Activated CD8-positive, alpha-beta T cell treated with anti-CD3 and anti-CD28 coated beads, Interleukin-2, amount 10 ng/mL, durations not matched to agents 7 days and 5 days (primary cell): ENCODE measurements around the gene ZIC5. TPM values are rescaled to one million over a fixed set of nuclear protein-coding genes. Genes with fewer than 3 reads are reported as not detected.

Experiments
- ATAC-seq: fragments of 150-1000 bp; cut with Tn5 transposase; one replicate; pipeline ENCODE4 v1.10.0; 2021; ENCODE audit warnings: moderate library complexity
- CTCF ChIA-PET: fragments of 350-600 bp; sonication (Branson Sonifier 250); formaldehyde crosslinking; loops from one replicate; lab custom pipeline; 2021; ENCODE audit warnings: antibody characterized with exemption; lab: Charles Lee
- POLR2A ChIA-PET: fragments of 350-600 bp; sonication (Branson Sonifier 250); formaldehyde crosslinking; loops from one replicate; lab custom pipeline; 2021; ENCODE audit warnings: antibody characterized with exemption; lab: Charles Lee
- DNase-seq: peaks from one replicate; pipeline ENCODE4 v3.0.0-alpha.2; 2020
- H3K27ac Mint-ChIP-seq: one replicate; pipeline ENCODE4 v1.8.0; 2021; ENCODE audit warnings: mild to moderate bottlenecking, mixed read lengths
- H3K27me3 Mint-ChIP-seq: one replicate; pipeline ENCODE4 v1.8.0; 2021; ENCODE audit warnings: low read depth, mixed read lengths
- H3K36me3 Mint-ChIP-seq: one replicate; pipeline ENCODE4 v1.8.0; 2021; ENCODE audit warnings: low read depth, mixed read lengths
- H3K4me1 Mint-ChIP-seq: one replicate; pipeline ENCODE4 v1.8.0; 2021; ENCODE audit warnings: low read depth, mixed read lengths
- H3K4me3 Mint-ChIP-seq: one replicate; pipeline ENCODE4 v1.8.0; 2021; ENCODE audit warnings: mild to moderate bottlenecking, mixed read lengths
- H3K9me3 Mint-ChIP-seq: one replicate; pipeline ENCODE4 v1.8.0; 2022; ENCODE audit warnings: mixed read lengths; ENCODE audit not compliant: insufficient read depth
- total RNA-seq, 2 experiments: library from RNA; stranded (reverse); gene quantifications; one replicate each; pipeline ENCODE4 v1.2.3, GENCODE V29; 2021

The ZIC5 gene
- total RNA-seq, result not detected

DNA sequence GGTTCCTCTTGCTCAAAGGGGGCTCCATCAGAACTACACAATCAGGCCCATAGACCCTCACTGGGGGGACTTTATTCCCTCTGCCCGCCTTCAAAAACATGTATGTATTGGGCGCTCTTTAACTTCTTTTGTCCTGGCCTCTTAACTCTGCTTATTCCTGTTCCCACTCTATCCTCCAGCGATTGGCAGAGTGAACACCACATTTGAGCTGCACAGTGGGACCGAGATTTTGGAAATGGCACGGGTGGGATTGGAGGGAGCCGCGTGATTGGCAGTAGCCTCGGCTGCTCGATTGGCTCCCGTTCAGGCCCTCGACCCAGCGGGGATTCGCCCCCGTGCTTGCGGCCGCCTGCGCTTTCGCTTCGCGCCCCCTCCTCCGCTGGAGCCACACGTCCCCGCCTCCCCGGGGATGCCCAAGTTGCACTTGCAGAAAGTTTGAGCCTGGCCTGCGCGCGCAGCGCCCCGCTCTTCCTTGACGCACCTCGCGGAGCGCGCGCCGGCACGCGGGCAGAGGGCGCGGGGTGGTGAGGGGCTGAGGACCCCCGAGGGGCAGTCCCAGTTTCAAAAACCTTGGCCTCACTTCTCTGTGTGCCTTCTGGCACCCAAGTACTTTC is at the start of gene ZIC5:
Gene ZIC5, minus strand, starts transcription at position 192 of the 614 bp plus-strand sequence. Its CDS starts 164 bp downstream, at position 28.
- POLR2A ChIA-PET, result no interaction called here
- H3K27me3 Mint-ChIP-seq, result peaks cover 74% of the 10 kb centered on the region
- peak within 1 kb of the TSS; percentile 39 for H3K4me3 Mint-ChIP-seq
- no peak for ATAC-seq
- peak within 1 kb of the TSS; percentile 62 for H3K27ac Mint-ChIP-seq
- peaks cover 13% of the 10 kb centered on the region for H3K4me1 Mint-ChIP-seq
- peaks cover 4% of the 10 kb centered on the region for H3K9me3 Mint-ChIP-seq
- CTCF ChIA-PET, result no interaction called here
- no peak for DNase-seq
- H3K36me3 Mint-ChIP-seq, result peaks cover 13% of the 10 kb centered on the region

DNA sequence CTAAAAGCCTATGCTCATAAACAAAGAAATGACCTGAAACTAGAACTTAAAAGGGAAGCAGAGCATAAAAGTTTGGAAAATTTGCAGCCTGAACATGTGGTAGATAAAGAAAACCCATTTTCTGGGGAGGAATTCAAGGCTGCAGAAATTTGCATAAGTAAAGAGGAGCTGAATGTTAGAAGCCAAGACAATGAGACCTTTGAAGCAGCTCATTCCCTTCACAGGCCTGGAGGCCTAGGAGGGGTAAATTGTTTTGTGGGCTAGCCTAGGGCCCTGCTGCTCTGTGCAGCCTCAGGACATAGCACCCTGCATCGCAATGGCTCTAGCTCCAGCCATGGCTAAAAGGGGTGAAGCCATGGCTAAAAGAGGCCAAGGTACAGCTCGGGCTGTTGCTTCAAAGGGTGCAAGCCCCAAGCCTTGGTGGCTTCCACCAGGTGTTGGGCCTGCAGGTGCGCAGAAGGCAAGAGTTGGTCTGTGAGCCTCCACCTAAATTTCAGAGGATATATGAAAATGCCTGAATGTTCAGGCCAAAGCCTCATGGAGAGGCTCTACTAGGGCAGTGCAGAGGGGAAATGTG is 48.3 kb upstream of the ZIC5 start:
- ChIA-PET CTCF (no interaction called here), POLR2A (no interaction called here)
- Mint-ChIP-seq H3K4me1 (no peaks in the 10 kb centered on the region), H3K36me3 (no peaks in the 10 kb centered on the region), H3K27ac (no peak overlapping the region), H3K9me3 (no peaks in the 10 kb centered on the region), H3K4me3 (no peak overlapping the region), H3K27me3 (peaks cover 10% of the 10 kb centered on the region)
- no peak for ATAC-seq
- DNase-seq, result no peak

DNA sequence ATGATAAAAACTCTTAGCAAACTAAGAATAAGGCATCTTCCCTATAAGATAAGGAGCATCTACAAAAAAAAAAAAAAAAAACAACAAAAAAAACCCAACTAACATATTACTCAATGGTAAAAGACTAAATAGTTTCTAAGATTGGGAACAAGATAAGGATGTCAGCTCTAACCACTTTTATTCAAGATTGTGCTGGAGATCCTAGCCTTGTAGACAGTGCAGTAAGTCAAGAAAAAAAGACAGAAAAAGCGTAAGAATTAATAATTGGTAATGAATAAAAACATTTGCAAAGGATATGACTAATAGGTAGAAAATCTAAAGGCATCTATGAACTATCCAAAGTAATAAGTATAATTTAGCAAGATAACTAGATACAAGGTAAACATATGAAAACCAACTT is 43.1 kb upstream of the ZIC5 start:
- ChIA-PET CTCF (no interaction called here), POLR2A (no interaction called here)
- no peaks in the 10 kb centered on the region for H3K4me1 Mint-ChIP-seq
- ATAC-seq, result no peak
- H3K27ac Mint-ChIP-seq, result no peak overlapping the region
- H3K27me3 Mint-ChIP-seq, result peaks cover 15% of the 10 kb centered on the region
- H3K9me3 Mint-ChIP-seq, result no peaks in the 10 kb centered on the region
- H3K36me3 Mint-ChIP-seq, result no peaks in the 10 kb centered on the region
- H3K4me3 Mint-ChIP-seq, result no peak overlapping the region
- no peak for DNase-seq

DNA sequence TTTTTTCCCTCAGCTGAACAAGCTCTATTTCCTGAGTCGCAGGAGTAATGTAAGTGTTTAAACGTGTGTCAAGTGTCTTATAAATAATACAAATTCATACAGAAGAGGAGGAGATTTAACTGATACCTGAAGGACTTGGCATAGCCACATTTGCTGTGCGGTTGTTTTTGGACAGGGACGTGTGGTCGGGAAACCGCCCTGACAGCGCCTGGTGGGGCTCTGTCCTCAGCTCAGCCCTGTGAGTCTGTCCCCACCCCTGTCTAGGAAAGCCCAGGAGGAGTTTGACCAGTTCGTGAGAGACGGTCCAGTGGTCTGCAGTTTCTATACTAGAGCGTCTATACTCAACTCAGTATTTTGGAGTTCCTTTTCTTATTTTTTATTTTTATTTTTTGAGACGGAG is 26.7 kb upstream of the ZIC5 start:
- H3K9me3 Mint-ChIP-seq, result no peaks in the 10 kb centered on the region
- no peaks in the 10 kb centered on the region for H3K36me3 Mint-ChIP-seq
- H3K4me3 Mint-ChIP-seq, result no peak overlapping the region
- ATAC-seq (no peak), DNase-seq (no peak)
- peaks cover 5% of the 10 kb centered on the region for H3K4me1 Mint-ChIP-seq
- ChIA-PET CTCF (no interaction called here), POLR2A (no interaction called here)
- H3K27ac Mint-ChIP-seq, result no peak overlapping the region
- H3K27me3 Mint-ChIP-seq, result peaks cover 54% of the 10 kb centered on the region

DNA sequence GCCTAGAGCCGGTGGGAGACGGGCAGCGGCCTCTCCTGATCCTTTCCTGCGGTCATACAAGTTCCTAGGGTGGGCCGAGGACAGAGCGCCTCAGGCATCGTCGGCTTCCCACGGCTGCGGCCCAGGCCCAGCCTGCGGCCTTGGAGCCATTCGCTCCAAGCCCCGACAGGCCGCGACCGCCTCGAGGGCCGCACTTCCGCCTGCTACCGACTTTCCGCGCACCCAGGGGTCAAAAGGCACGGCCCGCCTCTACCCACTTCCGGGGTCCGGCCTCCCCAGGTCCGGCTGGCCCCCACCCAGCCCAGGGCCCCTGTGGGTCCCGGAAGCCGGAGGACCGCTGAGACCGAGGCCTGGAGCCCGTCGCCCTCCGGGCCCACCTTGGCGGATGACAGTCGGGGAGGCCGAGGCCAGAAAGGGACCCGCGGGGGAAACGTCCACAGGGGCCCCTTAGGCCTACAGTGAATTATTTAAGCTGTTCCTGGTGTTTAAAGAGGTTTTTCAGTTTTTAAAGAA is 26.2 kb upstream of the ZIC5 start:
- CTCF ChIA-PET, result no interaction called here
- POLR2A ChIA-PET, result no interaction called here
- ATAC-seq (no peak), DNase-seq (no peak)
- Mint-ChIP-seq H3K27ac (no peak overlapping the region), H3K9me3 (no peaks in the 10 kb centered on the region), H3K4me1 (peaks cover 5% of the 10 kb centered on the region), H3K27me3 (peaks cover 59% of the 10 kb centered on the region), H3K4me3 (no peak overlapping the region), H3K36me3 (no peaks in the 10 kb centered on the region)

DNA sequence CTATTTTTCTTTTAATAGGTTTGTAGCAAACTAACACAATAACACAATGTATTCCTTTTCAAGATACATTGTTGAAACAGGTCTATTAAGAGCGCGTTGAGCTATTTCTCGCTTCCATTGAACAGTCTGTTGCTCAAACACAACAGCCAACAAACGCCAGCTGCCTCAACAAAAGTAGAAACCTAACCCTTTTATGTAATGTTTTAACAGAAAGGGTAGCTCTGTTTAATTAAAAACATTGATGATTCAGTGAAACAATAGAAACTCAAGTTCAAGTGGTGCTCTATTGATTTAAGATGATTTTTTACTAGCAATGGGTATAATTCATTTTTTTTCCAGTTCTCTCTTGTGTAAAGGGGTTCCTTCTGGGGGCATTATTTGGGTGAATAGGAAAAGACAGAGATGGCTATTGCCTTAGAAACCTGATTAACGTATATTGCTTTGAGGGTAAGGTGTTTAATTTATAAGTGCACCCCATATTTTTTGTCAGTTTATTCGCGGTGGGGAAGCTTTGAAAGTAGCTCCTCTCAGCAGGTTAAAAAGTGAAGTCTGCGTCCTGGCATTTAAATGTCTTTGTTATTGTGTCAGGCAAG is 24.9 kb upstream of the ZIC5 start:
- peaks cover 4% of the 10 kb centered on the region for H3K4me1 Mint-ChIP-seq
- no peak overlapping the region for H3K4me3 Mint-ChIP-seq
- H3K36me3 Mint-ChIP-seq, result no peaks in the 10 kb centered on the region
- DNase-seq (no peak), ATAC-seq (no peak)
- no peaks in the 10 kb centered on the region for H3K9me3 Mint-ChIP-seq
- peaks cover 66% of the 10 kb centered on the region for H3K27me3 Mint-ChIP-seq
- ChIA-PET CTCF (no interaction called here), POLR2A (no interaction called here)
- no peak overlapping the region for H3K27ac Mint-ChIP-seq

DNA sequence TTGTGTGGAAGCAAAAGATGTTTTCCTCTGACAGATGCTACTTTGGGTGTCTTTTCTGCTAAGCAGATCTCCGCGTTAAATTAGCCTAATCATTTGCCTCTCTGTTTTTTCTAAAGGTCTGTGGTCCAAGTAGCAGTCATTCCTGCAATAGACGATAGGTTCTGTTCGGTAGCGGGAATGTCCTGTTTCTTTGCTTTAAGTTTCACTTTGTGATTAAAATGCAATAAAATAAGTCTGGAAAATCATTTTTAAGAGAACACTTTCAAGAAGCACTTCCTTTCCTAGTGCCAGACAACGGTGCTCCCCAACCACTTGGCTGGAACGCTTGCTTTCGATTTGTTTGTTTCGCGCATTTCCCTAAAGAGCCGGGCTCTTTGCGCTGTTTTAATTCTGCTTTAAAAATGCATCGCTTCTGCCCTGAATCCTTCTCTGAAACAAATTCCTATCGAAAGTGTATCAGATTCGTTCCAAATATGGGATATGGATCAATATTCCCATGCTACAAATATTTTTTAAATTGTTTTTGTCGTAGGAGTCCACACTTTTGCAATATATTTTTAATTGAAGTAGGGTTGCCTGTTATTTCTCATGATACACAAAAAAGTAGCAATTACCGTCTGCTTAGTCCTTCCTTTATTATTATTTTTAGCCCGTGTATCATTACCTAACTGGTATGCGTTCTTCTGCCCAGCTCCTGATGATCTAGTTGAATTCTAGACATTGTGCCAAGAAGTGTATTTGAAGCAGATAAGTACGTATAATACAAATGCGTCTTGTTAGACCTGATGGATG is 24.2 kb upstream of the ZIC5 start:
- H3K4me3 Mint-ChIP-seq, result no peak overlapping the region

DNA sequence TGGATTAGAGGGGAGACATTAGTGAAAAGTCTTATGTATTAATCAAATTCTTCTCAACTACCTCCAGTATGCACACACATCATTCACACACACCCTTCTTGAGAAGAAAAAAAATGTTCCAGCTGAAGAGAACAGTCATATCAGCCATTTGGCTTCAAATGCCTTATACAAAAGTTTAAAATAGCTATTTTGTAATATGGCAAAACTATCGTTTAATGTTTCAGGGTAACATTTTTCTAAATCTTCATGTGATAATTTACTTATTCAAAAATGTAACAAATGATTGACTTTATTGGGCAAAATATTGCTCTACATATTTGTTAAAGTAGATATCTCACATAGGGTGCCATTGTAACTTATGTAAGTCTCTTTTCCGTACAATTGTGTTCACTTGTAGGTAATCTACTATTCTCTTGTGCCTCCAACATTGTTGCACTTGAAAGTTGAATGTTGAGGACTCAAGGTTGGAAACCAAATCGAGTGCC is 23.6 kb upstream of the ZIC5 start:
- Mint-ChIP-seq H3K27ac (no peak overlapping the region), H3K9me3 (no peaks in the 10 kb centered on the region), H3K36me3 (no peaks in the 10 kb centered on the region), H3K27me3 (peaks cover 78% of the 10 kb centered on the region), H3K4me1 (peaks cover 7% of the 10 kb centered on the region), H3K4me3 (no peak overlapping the region)
- DNase-seq, result no peak
- ATAC-seq, result no peak
- ChIA-PET CTCF (interaction anchor here (1.2 kb wide), 1 partner anchor 520 kb away, joined by 3 read pairs; no protein-coding TSS in a partner anchor), POLR2A (no interaction called here)

More for the DNA sequence above, 24.2 kb upstream of the ZIC5 start:
- H3K27ac Mint-ChIP-seq, result no peak overlapping the region
- POLR2A ChIA-PET, result no interaction called here
- no peaks in the 10 kb centered on the region for H3K9me3 Mint-ChIP-seq
- no peaks in the 10 kb centered on the region for H3K36me3 Mint-ChIP-seq
- peaks cover 2% of the 10 kb centered on the region for H3K4me1 Mint-ChIP-seq
- CTCF ChIA-PET, result interaction anchor here (1.2 kb wide), 1 partner anchor 519 kb away, joined by 3 read pairs; no protein-coding TSS in a partner anchor
- ATAC-seq, result no peak
- H3K27me3 Mint-ChIP-seq, result peaks cover 72% of the 10 kb centered on the region
- no peak for DNase-seq

DNA sequence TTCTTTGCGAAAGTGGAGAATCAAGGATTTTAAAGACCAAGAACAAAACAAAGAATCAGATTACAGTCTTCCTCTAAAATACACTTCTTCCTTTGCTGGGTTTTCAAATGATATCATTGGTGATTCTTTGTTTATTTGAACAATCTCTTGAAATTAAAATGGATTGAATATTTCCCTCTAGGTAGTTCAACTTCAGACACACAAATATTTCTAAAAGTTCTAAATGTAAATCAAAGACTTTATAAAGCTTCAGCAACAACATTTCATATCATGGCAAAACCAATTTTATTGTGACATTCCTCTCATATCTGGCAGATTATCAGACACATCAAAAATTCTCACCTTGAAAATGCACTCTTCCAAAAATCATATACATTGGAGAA is 23.1 kb upstream of the ZIC5 start:
- POLR2A ChIA-PET, result no interaction called here
- peaks cover 12% of the 10 kb centered on the region for H3K4me1 Mint-ChIP-seq
- ATAC-seq, result no peak
- CTCF ChIA-PET, result no interaction called here
- no peak for DNase-seq
- no peak overlapping the region for H3K27ac Mint-ChIP-seq
- peaks cover 81% of the 10 kb centered on the region for H3K27me3 Mint-ChIP-seq
- no peaks in the 10 kb centered on the region for H3K9me3 Mint-ChIP-seq
- H3K4me3 Mint-ChIP-seq, result no peak overlapping the region
- peaks cover 2% of the 10 kb centered on the region for H3K36me3 Mint-ChIP-seq

DNA sequence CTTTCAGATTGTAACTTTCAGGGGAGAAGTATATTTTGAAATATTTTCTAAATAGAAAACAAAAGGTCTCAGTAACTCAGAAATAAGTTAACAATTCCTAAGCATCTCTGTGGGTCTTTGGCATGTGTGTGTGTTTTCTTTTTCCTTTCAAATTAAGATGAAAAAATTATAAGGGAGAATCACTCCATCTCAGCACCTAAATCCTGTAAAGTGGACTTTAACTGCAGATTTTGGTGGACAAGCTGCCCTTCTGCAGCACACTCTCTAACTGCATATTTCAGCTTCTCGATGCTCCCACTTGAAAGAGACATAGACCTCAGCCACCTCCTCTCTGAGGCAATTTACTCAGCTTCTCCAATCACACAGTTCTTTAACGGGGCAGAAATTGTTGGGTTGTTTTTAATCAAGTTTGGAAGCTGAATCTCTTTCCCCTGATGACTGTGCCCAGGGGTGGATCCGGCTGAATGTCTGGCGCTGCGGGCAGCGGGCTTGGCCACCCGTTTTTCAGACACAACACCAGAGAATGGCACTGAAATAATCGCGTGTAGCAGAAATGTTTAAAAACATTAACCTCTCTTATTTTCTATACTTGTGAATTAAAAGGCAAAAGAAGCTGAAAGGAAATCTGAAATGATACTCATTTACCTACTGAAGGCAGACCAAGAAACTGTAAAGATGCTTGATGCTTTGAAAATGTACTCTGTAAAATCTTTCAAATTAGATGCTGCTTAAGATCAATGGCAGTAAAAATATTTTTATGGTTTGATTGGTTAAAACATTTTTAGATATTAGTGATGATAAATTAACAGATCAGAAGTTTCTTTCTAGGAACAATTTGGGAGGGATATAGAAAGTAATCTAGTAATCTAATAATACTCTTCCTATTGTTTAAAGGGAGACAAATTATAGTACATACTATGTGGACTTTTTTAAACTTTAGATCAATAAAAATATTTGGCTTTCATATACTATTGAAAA is 22.4 kb upstream of the ZIC5 start:
- peaks cover 81% of the 10 kb centered on the region for H3K27me3 Mint-ChIP-seq
- POLR2A ChIA-PET, result no interaction called here
- no peak for ATAC-seq
- H3K36me3 Mint-ChIP-seq, result peaks cover 2% of the 10 kb centered on the region
- H3K4me1 Mint-ChIP-seq, result peaks cover 17% of the 10 kb centered on the region
- no peak for DNase-seq
- no peaks in the 10 kb centered on the region for H3K9me3 Mint-ChIP-seq
- H3K4me3 Mint-ChIP-seq, result no peak overlapping the region
- H3K27ac Mint-ChIP-seq, result no peak overlapping the region
- CTCF ChIA-PET, result no interaction called here

DNA sequence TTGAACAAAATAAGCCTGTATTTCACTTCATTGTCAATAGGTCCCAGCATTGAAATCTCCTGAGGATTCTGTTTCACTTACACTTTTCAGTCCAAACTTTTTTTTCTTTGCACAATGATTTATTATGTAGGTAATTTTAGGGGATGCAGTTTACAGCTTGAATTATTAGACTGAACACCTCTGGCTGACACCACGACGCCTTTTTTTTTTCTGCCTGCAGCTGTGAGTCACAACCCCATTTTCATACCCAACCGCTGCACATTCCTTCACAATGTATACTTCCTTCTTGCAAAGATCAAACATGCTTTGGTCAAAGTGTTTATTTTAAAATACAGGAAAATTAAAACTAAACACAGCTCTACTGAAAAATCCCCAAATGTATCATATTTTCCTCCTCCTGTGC is 21.4 kb upstream of the ZIC5 start:
- ChIA-PET CTCF (interaction anchor here (0.9 to 1.3 kb wide), 2 partner anchors 242 to 522 kb away, joined by 3 read pairs; no protein-coding TSS in a partner anchor), POLR2A (interaction anchor here (1.1 kb wide), 1 partner anchor 19 kb away, joined by 3 read pairs; no protein-coding TSS in a partner anchor)
- Mint-ChIP-seq H3K9me3 (no peaks in the 10 kb centered on the region), H3K27me3 (peaks cover 79% of the 10 kb centered on the region), H3K27ac (no peak overlapping the region), H3K36me3 (peaks cover 2% of the 10 kb centered on the region), H3K4me3 (no peak overlapping the region), H3K4me1 (peaks cover 18% of the 10 kb centered on the region)
- no peak for DNase-seq
- ATAC-seq, result no peak
